Prostate gland (tissue), 2 donors: ENCODE results near the gene DAPK3.

Experiments used
- CTCF ChIP-seq, 4 experiments: fragments of 200-600 bp in 2 of 4; fragments of 450-650 bp in 2 of 4; sonication (generic) in 2 of 4; IDR thresholded peaks; 1 replicate in 3 of 4; 2 replicates in 1 of 4; pipeline ENCODE4 v1.5.1; 2016 to 2019; ENCODE audit warnings: antibody characterized with exemption in 4 of 4, mild to moderate bottlenecking in 2 of 4, moderate library complexity in 2 of 4
- POLR2A ChIP-seq: fragments of 450-650 bp; IDR thresholded peaks from one replicate; pipeline ENCODE4 v1.6.1; 2016; ENCODE audit warnings: antibody characterized with exemption, mild to moderate bottlenecking

DNA sequence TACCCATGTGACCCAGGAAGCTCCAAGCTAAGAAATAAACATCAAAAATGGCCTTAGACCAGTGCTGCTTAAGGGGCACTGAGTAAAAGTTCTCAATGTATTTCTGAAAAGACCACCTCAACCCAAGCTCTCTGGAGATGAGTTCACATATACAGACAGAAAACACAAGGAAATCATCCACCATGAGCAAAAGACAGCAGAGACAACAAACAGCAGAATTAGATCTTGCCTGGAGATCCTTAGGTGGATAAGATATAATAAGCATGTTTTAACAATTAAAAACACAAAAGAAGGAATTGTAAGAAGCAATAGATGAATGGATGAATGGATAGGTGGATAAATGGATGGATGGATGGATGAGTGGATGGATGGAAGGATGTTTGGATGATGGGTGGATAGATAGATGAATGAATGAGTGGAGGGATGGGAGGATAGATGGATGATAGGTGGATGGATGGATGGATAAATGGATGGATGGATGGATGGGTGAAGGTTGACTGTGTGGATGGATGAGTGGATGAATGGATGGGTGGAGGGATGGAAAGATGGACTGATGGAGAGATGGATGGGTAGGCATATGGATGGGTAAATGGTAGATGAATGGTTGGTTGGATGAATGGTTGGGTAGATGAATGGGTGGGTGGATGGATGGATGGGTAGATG, 47.7 kb downstream of the DAPK3 start:
- TF ChIP-seq CTCF (IDR thresholded peaks at IDR 0.05), result no peak
- no peak for TF ChIP-seq POLR2A
